Neural cell (in vitro differentiated cells): ENCODE data around the gene RFWD3.

Experiments
- EZH2 ChIP-seq: fragments of 200-600, 300-800 bp; shearing (Covaris generic), sonication (generic); IDR thresholded peaks from 2 replicates; pipeline ENCODE4 v1.6.1; 2014; ENCODE audit warnings: antibody characterized with exemption, low read length, borderline replicate concordance, mild to moderate bottlenecking; ENCODE audit not compliant: insufficient read depth, poor library complexity, severe bottlenecking
- MXI1 ChIP-seq: fragments of 450-650 bp; conservative IDR thresholded peaks from 2 replicates; pipeline ENCODE4 v1.6.1; 2014; ENCODE audit warnings: antibody characterized with exemption, mild to moderate bottlenecking; ENCODE audit not compliant: poor library complexity, severe bottlenecking
- POLR2AphosphoS5 ChIP-seq: IDR thresholded peaks from 2 replicates; pipeline ENCODE4 v1.6.1; 2012
- TF ChIP-seq, protein P1 (sequence below): fragments of 450-650 bp; IDR thresholded peaks from 2 replicates; pipeline ENCODE4 v1.5.1; 2014; ENCODE audit warnings: antibody characterized with exemption, mild to moderate bottlenecking, moderate library complexity; ENCODE audit not compliant: poor library complexity, severe bottlenecking
- TF ChIP-seq, protein P2 (sequence below): IDR thresholded peaks from 2 replicates; pipeline ENCODE4 v1.6.1; 2012; ENCODE audit warnings: borderline replicate concordance

DNA sequence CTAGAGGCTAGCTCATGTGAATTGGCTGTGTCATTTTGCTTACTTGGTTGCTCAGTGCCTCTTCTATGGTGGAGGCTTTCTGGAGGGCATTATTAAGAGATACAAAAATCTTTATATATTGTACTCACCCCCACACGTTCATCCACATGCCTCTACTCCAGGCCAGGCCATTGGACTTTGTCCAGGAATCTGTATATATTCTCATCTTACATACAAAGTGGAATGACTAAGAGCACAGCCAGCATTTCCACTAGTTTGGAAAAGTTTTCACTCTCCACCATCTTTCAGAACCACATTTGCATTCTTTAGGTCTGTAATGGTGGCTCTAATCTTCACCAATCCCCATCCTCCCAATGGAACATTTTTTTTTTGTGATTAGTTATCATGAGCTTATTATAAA is 55.0 kb downstream of the RFWD3 start:
- TF ChIP-seq POLR2AphosphoS5 (no peak), EZH2 (no peak), MXI1 (no peak)
- TF ChIP-seq, protein P1, sequence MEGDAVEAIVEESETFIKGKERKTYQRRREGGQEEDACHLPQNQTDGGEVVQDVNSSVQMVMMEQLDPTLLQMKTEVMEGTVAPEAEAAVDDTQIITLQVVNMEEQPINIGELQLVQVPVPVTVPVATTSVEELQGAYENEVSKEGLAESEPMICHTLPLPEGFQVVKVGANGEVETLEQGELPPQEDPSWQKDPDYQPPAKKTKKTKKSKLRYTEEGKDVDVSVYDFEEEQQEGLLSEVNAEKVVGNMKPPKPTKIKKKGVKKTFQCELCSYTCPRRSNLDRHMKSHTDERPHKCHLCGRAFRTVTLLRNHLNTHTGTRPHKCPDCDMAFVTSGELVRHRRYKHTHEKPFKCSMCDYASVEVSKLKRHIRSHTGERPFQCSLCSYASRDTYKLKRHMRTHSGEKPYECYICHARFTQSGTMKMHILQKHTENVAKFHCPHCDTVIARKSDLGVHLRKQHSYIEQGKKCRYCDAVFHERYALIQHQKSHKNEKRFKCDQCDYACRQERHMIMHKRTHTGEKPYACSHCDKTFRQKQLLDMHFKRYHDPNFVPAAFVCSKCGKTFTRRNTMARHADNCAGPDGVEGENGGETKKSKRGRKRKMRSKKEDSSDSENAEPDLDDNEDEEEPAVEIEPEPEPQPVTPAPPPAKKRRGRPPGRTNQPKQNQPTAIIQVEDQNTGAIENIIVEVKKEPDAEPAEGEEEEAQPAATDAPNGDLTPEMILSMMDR = no peak
- TF ChIP-seq, protein P2, sequence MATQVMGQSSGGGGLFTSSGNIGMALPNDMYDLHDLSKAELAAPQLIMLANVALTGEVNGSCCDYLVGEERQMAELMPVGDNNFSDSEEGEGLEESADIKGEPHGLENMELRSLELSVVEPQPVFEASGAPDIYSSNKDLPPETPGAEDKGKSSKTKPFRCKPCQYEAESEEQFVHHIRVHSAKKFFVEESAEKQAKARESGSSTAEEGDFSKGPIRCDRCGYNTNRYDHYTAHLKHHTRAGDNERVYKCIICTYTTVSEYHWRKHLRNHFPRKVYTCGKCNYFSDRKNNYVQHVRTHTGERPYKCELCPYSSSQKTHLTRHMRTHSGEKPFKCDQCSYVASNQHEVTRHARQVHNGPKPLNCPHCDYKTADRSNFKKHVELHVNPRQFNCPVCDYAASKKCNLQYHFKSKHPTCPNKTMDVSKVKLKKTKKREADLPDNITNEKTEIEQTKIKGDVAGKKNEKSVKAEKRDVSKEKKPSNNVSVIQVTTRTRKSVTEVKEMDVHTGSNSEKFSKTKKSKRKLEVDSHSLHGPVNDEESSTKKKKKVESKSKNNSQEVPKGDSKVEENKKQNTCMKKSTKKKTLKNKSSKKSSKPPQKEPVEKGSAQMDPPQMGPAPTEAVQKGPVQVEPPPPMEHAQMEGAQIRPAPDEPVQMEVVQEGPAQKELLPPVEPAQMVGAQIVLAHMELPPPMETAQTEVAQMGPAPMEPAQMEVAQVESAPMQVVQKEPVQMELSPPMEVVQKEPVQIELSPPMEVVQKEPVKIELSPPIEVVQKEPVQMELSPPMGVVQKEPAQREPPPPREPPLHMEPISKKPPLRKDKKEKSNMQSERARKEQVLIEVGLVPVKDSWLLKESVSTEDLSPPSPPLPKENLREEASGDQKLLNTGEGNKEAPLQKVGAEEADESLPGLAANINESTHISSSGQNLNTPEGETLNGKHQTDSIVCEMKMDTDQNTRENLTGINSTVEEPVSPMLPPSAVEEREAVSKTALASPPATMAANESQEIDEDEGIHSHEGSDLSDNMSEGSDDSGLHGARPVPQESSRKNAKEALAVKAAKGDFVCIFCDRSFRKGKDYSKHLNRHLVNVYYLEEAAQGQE = no peak
